ENCODE results near the gene MYBPC2.

- TF ChIP-seq ZFP30 (CRISPR knock-in tag; IDR thresholded peaks at IDR 0.05) (no peak), ZFP3 (CRISPR knock-in tag; IDR thresholded peaks at IDR 0.05) (no peak)
Observed at GRCh38 chr19:50514346-50515167, 81.9 kb downstream of the MYBPC2 start.

All from SK-N-SH treated with all-trans-retinoic acid at 6 μM for 48 hours (cell line).